Head of caudate nucleus (tissue), 42 donors: ENCODE measurements around the gene HSF4.

Experiments
- DNase-seq, 42 donors: peaks; one replicate each; pipeline versions ENCODE4 v3.0.0 to v3.0.0-alpha.2; 2020 to 2021; ENCODE audit warnings: mixed read lengths in 7 of 42
- intact Hi-C: fragments of 100-400 bp; cut with DNase I; formaldehyde crosslinking; loops from one replicate; pipeline ENCODE4 v1.15.0; 2022

HSF4 gene

GRCh38 chr16:67191995-67192681 is 27.6 kb downstream of the HSF4 start, which contains the start of gene E2F4:
TSS of gene E2F4 (plus strand) at chr16:67192155. CDS start at chr16:67192228, 73 bp downstream.
- peak; percentile 88 to 98 (median 94) for DNase-seq
- intact Hi-C loops: loop anchor here (5.0 kb wide), 1 partner anchor 35 kb away; the partner anchor contains the start of gene TMEM208

DNA sequence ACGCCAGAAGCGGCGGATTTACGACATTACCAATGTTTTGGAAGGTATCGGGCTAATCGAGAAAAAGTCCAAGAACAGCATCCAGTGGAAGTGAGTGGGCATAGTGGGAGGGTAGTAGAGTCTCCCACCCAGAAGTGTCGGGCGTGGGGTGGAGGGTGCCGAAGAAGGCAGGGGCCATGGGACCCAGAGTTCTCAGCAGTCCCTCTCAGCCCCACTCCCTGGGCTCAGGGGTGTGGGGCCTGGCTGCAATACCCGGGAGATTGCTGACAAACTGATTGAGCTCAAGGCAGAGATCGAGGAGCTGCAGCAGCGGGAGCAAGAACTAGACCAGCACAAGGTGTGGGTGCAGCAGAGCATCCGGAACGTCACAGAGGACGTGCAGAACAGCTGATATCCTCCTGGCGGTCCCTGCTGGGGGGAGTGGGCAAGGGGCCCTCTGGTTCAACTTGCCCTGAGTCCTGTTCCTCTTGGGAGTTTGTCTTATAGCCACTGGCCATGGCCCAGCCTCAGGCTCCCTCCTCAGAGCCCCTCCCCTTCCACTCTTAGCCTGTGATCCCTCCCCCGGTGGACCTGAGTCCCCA is 28.3 kb downstream of the HSF4 start:
- no peak for DNase-seq
- intact Hi-C loops: loop anchor here (5.0 kb wide), 1 partner anchor 34 kb away; the partner anchor contains the start of gene TMEM208

DNA sequence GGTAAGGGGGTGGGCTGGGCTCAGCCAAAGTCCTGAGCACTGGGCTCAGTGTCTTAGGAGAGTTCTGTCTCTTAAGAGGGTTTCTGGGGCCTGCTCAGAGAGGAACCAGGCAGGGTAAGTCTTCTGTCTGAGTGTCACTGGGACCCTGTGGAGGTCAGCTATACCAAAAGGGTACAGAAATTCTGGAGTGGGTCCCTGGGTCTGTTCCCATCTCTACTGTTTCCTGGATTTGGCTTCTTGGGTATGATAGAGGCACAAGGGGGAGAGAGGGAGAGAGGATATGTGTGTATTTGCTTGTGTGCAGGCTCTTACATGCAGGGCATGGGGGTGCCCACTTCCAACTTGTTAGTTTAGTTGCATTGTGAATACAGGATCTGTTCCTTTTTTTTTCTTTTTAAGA is 29.0 kb downstream of the HSF4 start:
- intact Hi-C loops: loop anchor here (5.0 kb wide), 1 partner anchor 34 kb away; the partner anchor contains the start of gene TMEM208

GRCh38 chr16:67194260-67194659 is 29.7 kb downstream of the HSF4 start:
- no peak for DNase-seq
- intact Hi-C loops: loop anchor here (5.0 kb wide), 1 partner anchor 33 kb away; the partner anchor contains the start of gene TMEM208

More for the DNA sequence above, 29.0 kb downstream of the HSF4 start:
- DNase-seq: no peak

- intact Hi-C loops: no loop called here
- no peak for DNase-seq
These were observed 31.1 kb downstream of the HSF4 start for GRCh38 chr16:67195676-67196075.

DNA sequence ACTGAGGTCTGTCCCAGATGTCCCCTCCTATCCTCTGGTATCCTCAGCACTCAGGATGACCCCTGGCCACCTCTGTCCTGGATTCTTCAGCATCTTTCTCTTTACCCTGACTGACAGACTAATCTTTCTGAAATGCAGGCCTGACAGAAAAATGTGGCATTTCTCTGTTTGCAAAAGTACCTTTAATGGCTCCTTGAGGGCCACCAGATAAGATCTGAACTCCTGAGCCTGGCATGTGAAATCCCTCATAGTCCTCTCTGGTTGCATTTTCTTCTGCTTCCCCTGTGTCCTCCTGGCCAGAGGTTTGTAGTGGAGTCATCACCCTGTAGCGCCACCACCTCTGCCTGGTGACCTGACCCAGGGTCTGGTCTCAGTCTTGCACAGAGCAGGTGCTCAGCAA is 32.3 kb downstream of the HSF4 start:
- no peak for DNase-seq
- intact Hi-C loops: no loop called here

DNA sequence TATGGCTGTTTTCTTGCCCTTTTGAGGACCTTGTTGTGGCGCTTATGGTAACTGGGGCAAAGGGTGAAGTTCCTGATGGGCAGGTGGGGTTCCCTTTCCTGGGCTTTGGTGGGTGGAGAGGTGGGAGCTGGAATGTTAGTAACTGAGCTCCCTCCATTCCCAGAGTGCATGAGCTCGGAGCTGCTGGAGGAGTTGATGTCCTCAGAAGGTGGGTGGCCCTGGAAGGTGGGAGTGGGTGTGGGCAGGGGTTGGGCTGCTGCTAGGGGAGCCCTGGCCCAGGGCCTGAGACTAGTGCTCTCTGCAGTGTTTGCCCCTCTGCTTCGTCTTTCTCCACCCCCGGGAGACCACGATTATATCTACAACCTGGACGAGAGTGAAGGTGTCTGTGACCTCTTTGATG is 33.2 kb downstream of the HSF4 start:
- intact Hi-C loops: no loop called here
- DNase-seq: no peak

DNA sequence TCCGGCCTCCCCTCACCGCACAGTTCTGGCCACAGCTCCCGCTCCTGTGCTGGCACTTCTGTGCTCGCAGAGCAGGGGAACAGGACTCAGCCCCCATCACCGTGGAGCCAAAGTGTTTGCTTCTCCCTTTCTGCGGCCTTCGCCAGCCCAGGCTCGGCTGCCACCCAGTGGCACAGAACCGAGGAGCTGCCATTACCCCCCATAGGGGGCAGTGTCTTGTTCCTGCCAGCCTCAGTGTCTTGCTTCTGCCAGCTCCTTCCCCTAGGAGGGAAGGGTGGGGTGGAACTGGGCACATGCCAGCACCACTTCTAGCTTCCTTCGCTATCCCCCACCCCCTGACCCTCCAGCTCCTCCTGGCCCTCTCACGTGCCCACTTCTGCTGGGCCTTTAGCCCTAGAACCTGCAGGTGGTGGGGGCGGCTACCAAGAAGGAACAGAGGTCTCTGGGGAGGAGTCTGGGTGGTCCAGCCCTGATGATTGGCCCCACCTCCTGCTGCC is 33.7 kb downstream of the HSF4 start:
- peak in 40 of 42 donors; percentile 40 to 83 (median 68) for DNase-seq
- intact Hi-C loops: no loop called here

- DNase-seq: peak in 8 of 42 donors; percentile 23 to 57 (median 35)
- intact Hi-C loops: no loop called here
These were observed 34.7 kb downstream of the HSF4 start, which contains the start of gene ELMO3 for GRCh38 chr16:67199011-67199807. TSS of gene ELMO3 (plus strand) at chr16:67199131. CDS start at chr16:67199327, 196 bp downstream.

- peak in 2 of 42 donors; percentile 31 to 48 for DNase-seq
- intact Hi-C loops: no loop called here
These were observed 35.3 kb downstream of the HSF4 start for GRCh38 chr16:67199808-67200198.

DNA sequence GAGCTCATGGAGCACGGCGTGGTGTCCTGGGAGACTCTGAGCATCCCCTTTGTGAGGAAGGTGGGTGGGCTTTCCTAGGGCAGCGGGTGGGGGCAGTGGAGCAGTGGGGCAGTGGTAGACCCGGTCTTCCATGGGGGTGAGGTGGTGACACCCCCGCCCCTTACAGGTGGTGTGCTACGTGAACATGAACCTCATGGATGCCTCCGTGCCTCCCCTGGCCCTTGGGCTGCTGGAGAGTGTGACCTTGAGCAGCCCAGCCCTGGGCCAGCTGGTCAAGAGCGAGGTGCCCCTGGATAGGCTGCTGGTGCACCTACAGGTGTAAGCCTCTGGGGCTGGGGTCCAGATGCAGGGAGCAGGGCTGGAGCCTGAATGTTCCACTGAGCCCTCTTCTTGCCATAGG is 35.9 kb downstream of the HSF4 start:
- no peak for DNase-seq
- intact Hi-C loops: no loop called here

GRCh38 chr16:67201411-67202345 is 37.1 kb downstream of the HSF4 start:
- DNase-seq: no peak
- intact Hi-C loops: no loop called here

DNA sequence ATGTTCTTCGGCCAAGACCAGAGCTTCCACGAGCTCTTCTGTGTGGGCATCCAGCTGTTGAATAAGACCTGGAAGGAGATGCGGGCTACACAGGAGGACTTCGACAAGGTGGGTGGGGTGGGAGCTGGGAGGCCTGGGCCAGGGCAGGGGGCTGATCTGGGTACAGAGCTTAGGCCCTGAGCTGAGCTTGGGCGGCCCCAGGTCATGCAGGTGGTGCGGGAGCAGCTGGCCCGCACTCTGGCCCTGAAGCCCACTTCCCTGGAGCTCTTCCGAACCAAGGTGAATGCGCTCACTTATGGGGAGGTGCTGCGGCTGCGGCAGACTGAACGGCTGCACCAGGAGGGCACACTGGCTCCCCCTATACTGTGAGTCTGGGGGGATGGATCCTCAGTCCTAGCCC is 37.9 kb downstream of the HSF4 start:
- intact Hi-C loops: no loop called here
- no peak for DNase-seq

DNA sequence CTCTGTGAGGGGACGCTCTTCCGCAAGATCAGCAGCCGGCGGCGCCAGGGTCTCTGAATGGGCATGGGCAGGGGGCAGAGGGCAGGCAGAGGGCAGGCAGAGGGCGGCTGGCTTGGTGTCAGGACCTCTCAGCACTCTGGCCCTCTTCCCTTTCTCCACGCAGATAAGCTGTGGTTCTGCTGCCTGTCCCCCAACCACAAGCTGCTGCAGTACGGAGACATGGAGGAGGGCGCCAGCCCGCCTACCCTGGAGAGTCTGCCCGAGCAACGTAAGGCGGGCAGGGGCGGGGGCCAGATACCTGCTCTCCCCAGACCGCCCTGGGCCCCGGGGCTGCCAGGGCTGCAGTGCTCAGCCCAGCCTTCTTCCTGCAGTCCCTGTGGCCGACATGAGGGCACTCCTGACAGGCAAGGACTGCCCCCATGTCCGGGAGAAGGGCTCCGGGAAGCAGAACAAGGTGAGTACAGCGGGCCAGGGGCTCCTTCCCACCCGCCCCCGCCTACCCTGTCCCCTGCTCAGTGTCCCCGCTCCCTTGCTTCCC is 38.5 kb downstream of the HSF4 start:
- no peak for DNase-seq
- intact Hi-C loops: no loop called here

- intact Hi-C loops: no loop called here
- no peak for DNase-seq
These were observed 39.5 kb downstream of the HSF4 start for GRCh38 chr16:67204076-67204475.

- intact Hi-C loops: no loop called here
- DNase-seq: no peak
These were observed 41.7 kb downstream of the HSF4 start for GRCh38 chr16:67206129-67206837.

- DNase-seq: no peak
- intact Hi-C loops: no loop called here
These were observed 42.3 kb downstream of the HSF4 start for GRCh38 chr16:67206838-67207248.
